Epithelial cell of esophagus (primary cell): ENCODE results near the gene LASP1NB.
"Not testable (repeated sequence)": the region's sequence is repeated elsewhere in the genome, so short reads cannot be mapped to it uniquely, and the experiment has no call there.

ENCODE experiments used
- DNase-seq: peaks from one replicate; pipeline ENCODE4 v3.0.0; 2010; ENCODE audit warnings: low read depth
- H3K4me3 ChIP-seq: 2 replicates; pipeline ENCODE4 v1.5.1; 2011; ENCODE audit warnings: mild to moderate bottlenecking, low read length, control low read depth
- CTCF ChIP-seq: IDR thresholded peaks from 2 replicates; pipeline ENCODE4 v1.5.1; 2011; ENCODE audit warnings: low read depth, mild to moderate bottlenecking, low read length, control low read depth, inconsistent platforms; ENCODE audit not compliant: insufficient read depth; ENCODE audit errors: missing control alignments

LASP1NB gene

DNA sequence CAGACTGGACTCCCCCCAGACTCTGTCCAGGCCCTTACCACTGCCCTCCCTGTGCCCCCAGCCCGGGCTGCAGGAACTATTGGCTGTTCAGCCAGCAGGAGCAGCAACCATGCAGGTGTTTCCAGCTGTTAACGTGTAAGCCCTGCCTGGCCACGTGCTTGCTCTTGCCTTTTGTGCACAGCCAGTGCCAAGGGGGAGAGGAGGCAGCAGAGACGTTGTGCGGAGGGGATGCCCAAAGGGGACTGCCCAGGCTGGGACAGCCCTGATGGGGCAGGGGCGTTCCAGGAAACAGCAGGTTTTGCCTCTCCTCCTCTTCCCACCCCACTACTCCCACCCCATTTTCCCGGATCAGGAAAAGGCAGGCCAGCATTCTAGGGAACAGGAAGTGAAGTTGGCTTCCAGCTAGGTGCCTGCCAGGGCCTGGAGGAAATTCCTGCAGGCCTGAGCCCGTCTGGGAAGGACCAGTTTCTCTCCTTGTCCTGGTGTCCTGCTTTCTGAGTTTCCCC is 16.7 kb upstream of the LASP1NB start:
- H3K4me3 ChIP-seq: no peak overlapping the region
- no peak for TF ChIP-seq CTCF
- DNase-seq: peak; percentile 78

DNA sequence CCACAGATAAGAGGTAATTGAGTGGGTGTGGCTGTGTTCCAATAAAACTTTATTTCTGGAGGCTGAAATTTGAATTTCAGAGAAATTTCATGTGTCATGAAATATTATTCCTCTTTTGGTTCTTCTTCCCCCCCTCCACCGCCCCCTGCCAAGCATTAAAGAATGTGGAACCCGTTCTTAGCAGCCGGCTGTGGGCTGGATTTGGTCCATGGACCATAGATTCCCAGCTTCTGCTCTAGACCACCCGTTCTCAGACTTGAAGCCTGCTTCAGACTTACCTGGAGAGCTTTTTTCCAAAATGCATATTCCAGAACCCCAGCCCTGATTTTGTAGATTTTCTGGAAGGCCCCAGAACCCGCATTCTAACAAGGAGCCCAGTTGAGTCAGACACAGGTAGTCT is 15.1 kb upstream of the LASP1NB start:
- H3K4me3 ChIP-seq: no peak overlapping the region
- DNase-seq: no peak
- TF ChIP-seq CTCF: no peak

DNA sequence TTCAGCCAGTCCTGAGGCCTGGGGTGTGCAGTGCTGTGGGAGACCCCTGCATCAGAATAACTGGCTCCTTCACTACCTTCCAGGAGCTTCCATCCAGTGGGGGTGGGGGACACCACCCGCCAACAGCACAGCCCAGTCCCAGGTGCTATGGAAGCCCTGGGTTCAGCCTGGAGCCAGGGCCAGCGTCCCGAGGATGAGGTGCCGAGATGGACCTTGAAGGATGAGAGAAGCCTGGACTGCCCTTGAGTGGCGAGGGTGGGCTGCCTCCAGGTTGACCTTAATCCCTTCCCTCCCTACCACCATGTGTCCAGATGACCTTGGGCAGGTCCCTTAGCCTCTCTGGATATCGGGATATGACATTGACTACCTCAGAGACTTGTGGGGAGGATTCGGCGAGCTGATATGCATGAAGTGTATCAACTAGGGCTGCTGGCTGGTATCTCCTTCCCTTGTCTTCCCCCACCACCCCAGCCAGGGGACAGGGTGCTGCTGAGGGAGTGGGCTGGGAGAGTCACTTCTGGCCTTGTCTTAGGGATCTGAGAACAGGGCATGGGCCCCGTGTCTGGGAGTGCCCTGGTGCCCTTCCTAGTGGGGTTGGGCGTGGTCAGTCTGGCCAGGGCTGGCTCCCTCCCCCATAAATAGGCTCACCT is 14.2 kb upstream of the LASP1NB start:
- TF ChIP-seq CTCF: no peak

DNA sequence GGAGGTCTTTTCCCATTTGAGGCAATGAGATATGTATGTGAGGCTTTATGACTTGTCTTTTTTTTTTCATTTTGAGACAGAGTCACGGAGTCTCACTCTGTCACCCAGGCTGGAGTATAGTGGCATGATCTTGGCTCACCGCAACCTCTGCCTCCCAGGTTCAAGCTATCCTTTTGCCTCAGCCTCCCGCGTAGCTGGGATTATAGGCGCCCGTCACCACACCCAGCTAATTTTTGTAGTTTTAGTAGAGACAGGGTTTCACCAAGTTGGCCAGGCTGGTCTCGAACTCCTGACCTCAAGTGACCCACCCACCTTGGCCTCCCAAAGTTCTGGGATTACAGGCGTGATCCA is 13.7 kb upstream of the LASP1NB start:
- DNase-seq, H3K4me3 ChIP-seq: not testable (repeated sequence)

More for the DNA sequence above, 14.2 kb upstream of the LASP1NB start:
- DNase-seq: no peak
- H3K4me3 ChIP-seq: no peak overlapping the region

- DNase-seq: no peak
- TF ChIP-seq CTCF: no peak
These were observed 13.1 kb upstream of the LASP1NB start for GRCh38 chr17:38912221-38912813.

GRCh38 chr17:38914741-38915638 is 10.4 kb upstream of the LASP1NB start:
- DNase-seq: no peak
- no peak overlapping the region for H3K4me3 ChIP-seq

More at GRCh38 chr17:38912221-38912813, 13.1 kb upstream of the LASP1NB start:
- H3K4me3 ChIP-seq: no peak overlapping the region

More at GRCh38 chr17:38914741-38915638, 10.4 kb upstream of the LASP1NB start:
- TF ChIP-seq CTCF: no peak
